ENCODE results near the gene LSMEM2. TPM values are rescaled to one million over a fixed set of nuclear protein-coding genes. Genes with fewer than 3 reads are reported as not detected.

The LSMEM2 gene
- total and polyA plus RNA-seq, 2 of the 8 experiments (the other 6 are each of a cell fraction or from before 2014, with no cell fraction given): 0.58 to 0.68 TPM

- no peak overlapping the region for H2BK5ac ChIP-seq (ENCODE audit: low read depth, low read length)
- H2AFZ ChIP-seq (ENCODE audit: low read length): no peak overlapping the region
- H3K23ac ChIP-seq (ENCODE audit: insufficient read length): no peak overlapping the region
- no peak overlapping the region for H2AK5ac ChIP-seq (ENCODE audit: low read depth, low read length)
- peaks cover 0 to 14% (median 12%) of the 10 kb centered on the region in 4 experiments; a peak in 6 of 7 replicates for H3K4me1 ChIP-seq (replicated peaks in 1 of 4; ENCODE audit: control insufficient read depth in 3 of 4, insufficient read depth in 4 of 4, low read length in 3 of 4)
- ChIA-PET POLR2A (ENCODE audit: partially characterized antibody) (interaction anchor here (0.7 to 2.1 kb wide), 5 partner anchors 7 to 30 kb away, joined by 3 to 7 read pairs (median 3); no protein-coding TSS in a partner anchor), CTCF (ENCODE audit: partially characterized antibody) (interaction anchor here (0.7 to 53.5 kb wide), 13 partner anchors 8 to 137 kb away, joined by 3 to 2149 read pairs (median 3); partner anchors contain the start of genes GNAI2, GNAT1, LSMEM2 and SEMA3B)
- FAIRE-seq (no peak), DNase-seq (ENCODE audit: low read depth in 1 of 2, low spot score in 2 of 2) (peak in 1 of 2 experiments; percentile 89)
- no peak overlapping the region for H3K4me2 ChIP-seq (ENCODE audit: insufficient read depth in 1 of 2, low read depth in 2 of 2, low read length in 2 of 2)
- H3K56ac ChIP-seq (replicated peaks; ENCODE audit: insufficient read length, low read depth, low read length): no peak overlapping the region
- no peak overlapping the region for H4K8ac ChIP-seq (ENCODE audit: extremely low read depth, insufficient read depth, low read length)
- H2BK15ac ChIP-seq (ENCODE audit: low read length): no peak overlapping the region
- no peak overlapping the region for H2BK120ac ChIP-seq (replicated peaks; ENCODE audit: low read depth, low read length)
- 86% methylated on average over 20 of the region's 20 CpGs; no CpG with 5 or more reads in 1 of the 2 experiments for WGBS, 2 experiments (ENCODE audit: extremely low coverage in 1 of 2, insufficient coverage in 1 of 2, insufficient read length in 1 of 2, insufficient replicate concordance in 2 of 2, low coverage in 1 of 2, low lambda C conversion rate in 2 of 2, missing lambda C conversion rate in 1 of 2)
- no peaks in the 10 kb centered on the region for H3K9me3 ChIP-seq (ENCODE audit: insufficient read depth in 2 of 2, low read depth in 1 of 2, low read length in 1 of 2)
- no peak overlapping the region for H3K4ac ChIP-seq (replicated peaks; ENCODE audit: insufficient read length, low read depth, low read length)
- H4K91ac ChIP-seq (replicated peaks; ENCODE audit: insufficient read length, low read length): no peak overlapping the region
- H3K27me3 ChIP-seq (replicated peaks in 1 of 4; ENCODE audit: control insufficient read depth in 3 of 4, extremely low read depth in 1 of 4, insufficient read depth in 3 of 4, low read length in 3 of 4): no peaks in the 10 kb centered on the region
- no peak overlapping the region for H4K5ac ChIP-seq (ENCODE audit: insufficient read length, low read depth, low read length)
- H3K27ac ChIP-seq (ENCODE audit: low read depth, low read length): no peak overlapping the region
- H3K14ac ChIP-seq (ENCODE audit: insufficient read length): no peak overlapping the region
- no peak overlapping the region for H2BK20ac ChIP-seq (ENCODE audit: low read length)
- H3K23me2 ChIP-seq (ENCODE audit: low read depth, low read length): no peaks in the 10 kb centered on the region
- peaks cover 17 to 32% (median 24%) of the 10 kb centered on the region in 4 experiments; a peak in 7 of 8 replicates for H3K36me3 ChIP-seq (ENCODE audit: control insufficient read depth in 2 of 4, insufficient read depth in 4 of 4, low read length in 3 of 4)
- H2BK12ac ChIP-seq (ENCODE audit: low read depth, low read length): no peak overlapping the region; the same call in 1 of the 2 replicates
- peaks cover 6% of the 10 kb centered on the region; the same call in 1 of the 2 replicates for H3K79me1 ChIP-seq (ENCODE audit: low read depth, low read length)
- H3K9ac ChIP-seq (replicated peaks in 1 of 4; ENCODE audit: extremely low read depth in 1 of 4, low read depth in 3 of 4, low read length in 3 of 4): no peak overlapping the region
- H4K20me1 ChIP-seq (replicated peaks in 1 of 2; ENCODE audit: control insufficient read depth in 1 of 2, insufficient read depth in 2 of 2, low read length in 2 of 2): peaks cover 2 to 14% of the 10 kb centered on the region in 2 experiments
- no peaks in the 10 kb centered on the region for H3K79me2 ChIP-seq (ENCODE audit: control insufficient read depth in 1 of 2, insufficient read depth in 2 of 2, low read length in 2 of 2)
- H3K18ac ChIP-seq (ENCODE audit: extremely low read depth, low read length): no peak overlapping the region
- no peak overlapping the region for H3K4me3 ChIP-seq (ENCODE audit: extremely low read depth in 1 of 4, insufficient read depth in 2 of 4, low read depth in 3 of 4, low read length in 4 of 4)
- peak in 2 of 3 experiments; percentile 78 to 86; a peak in 3 of 4 replicates for TF ChIP-seq CTCF (IDR thresholded peaks at IDR 0.05; ENCODE audit: control extremely low read depth in 1 of 3, insufficient read depth in 1 of 3, low read depth in 1 of 3, low read length in 3 of 3)
- TF ChIP-seq RFX5 (IDR thresholded peaks at IDR 0.05; ENCODE audit: borderline replicate concordance, low read depth, low read length): no peak
- TF ChIP-seq MAX (IDR thresholded peaks at IDR 0.05): peak; percentile 12; the same call in 1 of the 2 replicates
- peak; percentile 68 to 82 for TF ChIP-seq RAD21 (IDR thresholded peaks at IDR 0.05 in 1 of 2, conservative IDR thresholded peaks at IDR 0.05 in 1 of 2; ENCODE audit: low read depth in 2 of 2, low read length in 2 of 2)
Observed at GRCh38 chr3:50256978-50257890, 21.7 kb upstream of the LSMEM2 start.
